Endothelial cell of umbilical vein (primary cell): ENCODE results near the gene SKOR1. TPM values are rescaled to one million over a fixed set of nuclear protein-coding genes. Genes with fewer than 3 reads are reported as not detected.

Source experiments
- BruUV-seq: library from RNA; stranded (reverse); fragments of 400-500 nt; replicated peaks from 2 replicates; lab custom pipeline; 2021; lab: Mats Ljungman, UMichigan
- CTCF ChIA-PET: fragments of 300-600, 350-600 bp; sonication (Branson Sonifier 250); formaldehyde crosslinking; loops from one replicate; lab custom pipeline; 2021; ENCODE audit warnings: antibody characterized with exemption, inconsistent platforms; lab: Charles Lee
- POLR2A ChIA-PET: fragments of 300-600, 350-600 bp; sonication (Branson Sonifier 250); formaldehyde crosslinking; loops from one replicate; lab custom pipeline; 2021; ENCODE audit warnings: antibody characterized with exemption, inconsistent platforms; lab: Charles Lee
- DNase-seq: peaks from one replicate; pipeline ENCODE4 v3.0.0-alpha.2; 2011; ENCODE audit warnings: low read depth, low spot score
- FAIRE-seq: peaks from 2 replicates; lab custom pipeline; 2011; peaks lifted over from hg19 to GRCh38; lab: Jason Lieb, UNC
- H2AFZ ChIP-seq: 2 replicates; pipeline ENCODE4 v1.6.0; 2012; ENCODE audit warnings: low read depth, low read length, control low read depth, inconsistent platforms
- H3K27ac ChIP-seq: 2 replicates; pipeline ENCODE4 v1.5.1; 2011; ENCODE audit warnings: low read depth, mild to moderate bottlenecking, control low read depth, low read length, moderate library complexity; ENCODE audit not compliant: insufficient read depth
- H3K27me3 ChIP-seq, 2 experiments: 2 replicates each; pipeline versions ENCODE4 v1.6.0 to v1.6.1; 2011; ENCODE audit warnings: low read length in 2 of 2, mixed read lengths in 1 of 2; ENCODE audit not compliant: control insufficient read depth in 2 of 2, insufficient read depth in 2 of 2
- H3K36me3 ChIP-seq, 2 experiments: 2 replicates in 1 of 2; 3 replicates in 1 of 2; pipeline ENCODE4 v1.5.1; 2011; ENCODE audit warnings: low read length in 2 of 2, mild to moderate bottlenecking in 1 of 2, moderate library complexity in 1 of 2; ENCODE audit not compliant: control insufficient read depth in 2 of 2, insufficient read depth in 2 of 2; ENCODE audit errors: extremely low read depth in 1 of 2
- H3K4me1 ChIP-seq: 3 replicates; pipeline ENCODE4 v1.5.1; 2011; ENCODE audit warnings: mild to moderate bottlenecking, low read length; ENCODE audit not compliant: control insufficient read depth, insufficient read depth; ENCODE audit errors: extremely low read depth
- H3K4me2 ChIP-seq: 2 replicates; pipeline ENCODE4 v1.6.1; 2011; ENCODE audit warnings: low read length, control low read depth, mixed read lengths; ENCODE audit not compliant: insufficient read depth
- H3K4me3 ChIP-seq, 3 experiments: fragments of 200-600 bp in 1 of 3; sonication (generic), shearing (Covaris generic) in 1 of 3; replicated peaks in 1 of 3; 2 replicates each; pipeline ENCODE4 v1.5.1; 2011 to 2016; ENCODE audit warnings: control low read depth in 3 of 3, low read length in 3 of 3, mild to moderate bottlenecking in 2 of 3, inconsistent platforms in 1 of 3, low read depth in 1 of 3, moderate library complexity in 1 of 3; ENCODE audit not compliant: insufficient read depth in 1 of 3
- H3K79me2 ChIP-seq: 2 replicates; pipeline ENCODE4 v1.6.0; 2012; ENCODE audit warnings: low read length, inconsistent platforms; ENCODE audit not compliant: control insufficient read depth, insufficient read depth
- H3K9ac ChIP-seq: replicated peaks from 2 replicates; pipeline ENCODE3; 2011; ENCODE audit warnings: low read length, control low read depth; ENCODE audit not compliant: insufficient read depth; ENCODE audit errors: extremely low read depth
- H3K9me1 ChIP-seq: replicated peaks from 3 replicates; pipeline ENCODE4 v1.6.0; 2011; ENCODE audit warnings: mild to moderate bottlenecking, low read length; ENCODE audit not compliant: control insufficient read depth, insufficient read depth; ENCODE audit errors: extremely low read depth
- H3K9me3 ChIP-seq: replicated peaks from 2 replicates; pipeline ENCODE4 v1.5.1; 2012; ENCODE audit warnings: low read length, inconsistent platforms; ENCODE audit not compliant: control insufficient read depth, insufficient read depth
- H4K20me1 ChIP-seq: replicated peaks from 2 replicates; pipeline ENCODE3; 2011; ENCODE audit warnings: mild to moderate bottlenecking, low read length; ENCODE audit not compliant: control insufficient read depth, insufficient read depth; ENCODE audit errors: extremely low read depth
- EZH2 ChIP-seq: IDR thresholded peaks from 2 replicates; pipeline ENCODE4 v1.6.1; 2012; ENCODE audit warnings: borderline replicate concordance, low read depth, mild to moderate bottlenecking, moderate library complexity, low read length, inconsistent platforms; ENCODE audit not compliant: severe bottlenecking
- FOS ChIP-seq: IDR thresholded peaks from 2 replicates; pipeline ENCODE4 v1.6.1; 2011; ENCODE audit warnings: mild to moderate bottlenecking, low read length, moderate library complexity, borderline replicate concordance; ENCODE audit not compliant: insufficient read depth
- GATA2 ChIP-seq: IDR thresholded peaks from 2 replicates; pipeline ENCODE4 v1.7.0; 2011; ENCODE audit warnings: low read depth, mild to moderate bottlenecking, moderate library complexity, mixed read lengths, low read length; ENCODE audit not compliant: insufficient read length, insufficient read depth
- JUN ChIP-seq: IDR thresholded peaks from 2 replicates; pipeline ENCODE4 v1.6.1; 2011; ENCODE audit warnings: borderline replicate concordance, low read depth; ENCODE audit not compliant: insufficient read length, insufficient read depth
- MYC ChIP-seq: IDR thresholded peaks from one replicate; pipeline ENCODE4 v1.6.1; 2011; ENCODE audit warnings: mild to moderate bottlenecking, low read depth, low read length
- POLR2A ChIP-seq: IDR thresholded peaks from 2 replicates; pipeline ENCODE4 v1.6.1; 2012; ENCODE audit warnings: low read depth, mild to moderate bottlenecking, control low read depth, low read length
- POLR2AphosphoS5 ChIP-seq: IDR thresholded peaks from 2 replicates; pipeline ENCODE4 v1.6.1; 2012; ENCODE audit warnings: low read depth, mild to moderate bottlenecking, control low read depth, low read length, moderate library complexity; ENCODE audit not compliant: insufficient read depth
- dilution Hi-C: fragments of 300-500 bp; cut with MboI; formaldehyde crosslinking; loops from one replicate; pipeline ENCODE4 v1.15.0; 2019; ENCODE audit warnings: low sequenced_read_pairs; ENCODE audit not compliant: extremely low pct_ligation_motif_present
- intact Hi-C: fragments of 100-400 bp; cut with micrococcal nuclease; formaldehyde crosslinking; loops from one replicate; pipeline ENCODE4 v1.10.0; 2022
- polyA plus RNA-seq, 4 experiments: library from polyadenylated mRNA; depleted of rRNA in 3 of 4; stranded (reverse) in 3 of 4; unstranded in 1 of 4; fragments of >200 nt; gene quantifications; 2 replicates each; pipeline versions ENCODE4 v1.2.1 to v1.2.3, GENCODE V29; 2011 to 2012; ENCODE audit warnings: missing spikeins in 1 of 4
- total RNA-seq: library from RNA; stranded (reverse); gene quantifications from 2 replicates; pipeline ENCODE4 v1.2.3, GENCODE V29; 2021
- TF ChIP-seq, protein P1 (sequence below): IDR thresholded peaks from 2 replicates; pipeline ENCODE4 v1.6.1; 2011; ENCODE audit not compliant: insufficient read depth, insufficient read length

The SKOR1 gene
- total and polyA plus RNA-seq, 2 donors (not counting 3 experiments of a cell fraction or from before 2014, with no cell fraction given): 0.06 to 0.15 TPM

DNA sequence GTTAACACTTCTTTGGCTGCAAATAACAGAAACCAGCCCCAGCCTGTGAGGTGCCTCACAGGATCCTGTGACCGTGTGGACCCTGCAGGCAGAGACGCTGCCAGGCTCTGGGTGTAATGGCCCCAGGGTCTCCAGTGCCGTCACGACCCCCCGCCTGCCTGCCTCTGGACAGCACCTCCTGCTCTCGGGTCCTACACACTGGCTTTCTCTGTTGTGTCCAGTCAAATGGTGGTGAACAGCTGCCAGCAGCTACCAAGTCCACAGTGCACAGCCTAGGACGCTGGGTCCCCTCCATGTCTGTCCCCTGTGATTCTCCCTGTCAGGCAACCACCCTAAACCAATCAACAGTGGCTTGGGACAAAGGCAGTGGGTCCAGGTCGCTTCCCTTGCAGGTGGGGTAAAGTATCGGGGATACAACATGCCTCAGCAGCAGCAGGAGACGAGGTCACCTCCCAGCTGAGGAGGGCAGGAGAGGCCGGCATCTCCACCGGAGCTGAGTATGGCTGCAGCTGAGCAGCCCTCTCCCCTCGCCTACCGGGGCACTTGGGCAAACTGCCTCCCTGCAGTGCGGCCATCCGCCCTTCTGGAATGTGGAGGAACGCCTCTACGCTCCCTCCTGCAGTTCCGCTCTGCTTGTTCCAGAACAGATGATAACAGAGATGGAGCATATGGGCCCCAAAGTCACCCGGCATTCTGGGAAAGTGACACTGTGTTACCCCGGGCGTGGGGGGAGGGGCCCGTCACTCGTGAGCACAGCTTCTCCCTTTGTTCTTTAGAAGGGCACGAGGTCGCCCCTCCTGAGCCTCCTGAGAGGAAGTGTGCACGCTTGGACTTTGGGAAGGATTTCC lies 21.1 kb upstream of the SKOR1 start:
- H3K27ac ChIP-seq: no peak overlapping the region
- no TSS peak for BruUV-seq
- H3K27me3 ChIP-seq: no peaks in the 10 kb centered on the region
- FAIRE-seq (no peak), DNase-seq (no peak)
- H3K9me3 ChIP-seq: no peaks in the 10 kb centered on the region
- POLR2A ChIA-PET: no interaction called here
- H4K20me1 ChIP-seq: no peaks in the 10 kb centered on the region
- TF ChIP-seq EZH2: no peak
- no peak for TF ChIP-seq POLR2AphosphoS5
- TF ChIP-seq, protein P1, sequence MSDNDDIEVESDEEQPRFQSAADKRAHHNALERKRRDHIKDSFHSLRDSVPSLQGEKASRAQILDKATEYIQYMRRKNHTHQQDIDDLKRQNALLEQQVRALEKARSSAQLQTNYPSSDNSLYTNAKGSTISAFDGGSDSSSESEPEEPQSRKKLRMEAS: no peak
- no peak for TF ChIP-seq JUN
- TF ChIP-seq GATA2: no peak
- no peak for TF ChIP-seq MYC
- no peak for TF ChIP-seq POLR2A
- no peak for TF ChIP-seq FOS
- no peak overlapping the region for H2AFZ ChIP-seq
- no peaks in the 10 kb centered on the region for H3K79me2 ChIP-seq
- H3K4me3 ChIP-seq: no peak overlapping the region
- no peak overlapping the region for H3K4me2 ChIP-seq
- H3K9ac ChIP-seq: no peak overlapping the region
- dilution Hi-C loops (no loop called here), intact Hi-C loops (no loop called here)
- no peaks in the 10 kb centered on the region for H3K9me1 ChIP-seq
- H3K4me1 ChIP-seq: no peaks in the 10 kb centered on the region
- no peaks in the 10 kb centered on the region for H3K36me3 ChIP-seq
- CTCF ChIA-PET: no interaction called here
